Immature natural killer cell (primary cell): ENCODE results near the gene OR6K6. TPM values are rescaled to one million over a fixed set of nuclear protein-coding genes. Genes with fewer than 3 reads are reported as not detected.

ENCODE experiments used
- DNase-seq, 3 donors: peaks; one replicate each; pipeline ENCODE4 v3.0.0; 2022; ENCODE audit warnings: mixed read lengths in 1 of 3
- H3K27ac Mint-ChIP-seq, 6 donors: one replicate each; pipeline ENCODE4 v1.8.0; 2020; ENCODE audit warnings: mixed read lengths in 6 of 6, mild to moderate bottlenecking in 5 of 6, inconsistent platforms in 4 of 6, moderate library complexity in 3 of 6
- H3K27me3 Mint-ChIP-seq, 3 donors: one replicate each; pipeline ENCODE4 v1.8.0; 2020 to 2021; ENCODE audit warnings: low read depth in 3 of 3, mild to moderate bottlenecking in 3 of 3, mixed read lengths in 3 of 3, moderate library complexity in 3 of 3, inconsistent platforms in 1 of 3
- H3K36me3 Mint-ChIP-seq, 3 donors: one replicate each; pipeline ENCODE4 v1.8.0; 2020; ENCODE audit warnings: mixed read lengths in 3 of 3, inconsistent platforms in 2 of 3, mild to moderate bottlenecking in 2 of 3
- H3K4me1 Mint-ChIP-seq, 2 donors: one replicate each; pipeline ENCODE4 v1.8.0; 2020; ENCODE audit warnings: inconsistent platforms in 2 of 2, mild to moderate bottlenecking in 2 of 2, mixed read lengths in 2 of 2, moderate library complexity in 1 of 2
- H3K4me3 Mint-ChIP-seq, 5 donors: one replicate each; pipeline ENCODE4 v1.8.0; 2020; ENCODE audit warnings: mild to moderate bottlenecking in 5 of 5, mixed read lengths in 5 of 5, inconsistent platforms in 3 of 5, moderate library complexity in 3 of 5
- H3K9me3 Mint-ChIP-seq, 6 donors: one replicate each; pipeline ENCODE4 v1.8.0; 2020; ENCODE audit warnings: mild to moderate bottlenecking in 6 of 6, mixed read lengths in 6 of 6, inconsistent platforms in 4 of 6, moderate library complexity in 3 of 6
- polyA plus RNA-seq, 3 donors: library from polyadenylated mRNA; unstranded; fragments of 300-500 nt; fragmentation: Illumina TruSeq; gene quantifications; one replicate each; pipeline ENCODE4 v1.2.3, GENCODE V29; 2021

The OR6K6 gene
- polyA plus RNA-seq, 3 donors from 2014 or later: not detected

- DNase-seq: no peak
- Mint-ChIP-seq H3K36me3 (no peaks in the 10 kb centered on the region), H3K27me3 (peaks cover 2 to 8% (median 3%) of the 10 kb centered on the region in 3 donors), H3K4me1 (no peaks in the 10 kb centered on the region), H3K27ac (no peak overlapping the region), H3K4me3 (no peak overlapping the region), H3K9me3 (no peaks in the 10 kb centered on the region)
Measured at GRCh38 chr1:158752155-158752712, 2.3 kb upstream of the OR6K6 start.

DNA sequence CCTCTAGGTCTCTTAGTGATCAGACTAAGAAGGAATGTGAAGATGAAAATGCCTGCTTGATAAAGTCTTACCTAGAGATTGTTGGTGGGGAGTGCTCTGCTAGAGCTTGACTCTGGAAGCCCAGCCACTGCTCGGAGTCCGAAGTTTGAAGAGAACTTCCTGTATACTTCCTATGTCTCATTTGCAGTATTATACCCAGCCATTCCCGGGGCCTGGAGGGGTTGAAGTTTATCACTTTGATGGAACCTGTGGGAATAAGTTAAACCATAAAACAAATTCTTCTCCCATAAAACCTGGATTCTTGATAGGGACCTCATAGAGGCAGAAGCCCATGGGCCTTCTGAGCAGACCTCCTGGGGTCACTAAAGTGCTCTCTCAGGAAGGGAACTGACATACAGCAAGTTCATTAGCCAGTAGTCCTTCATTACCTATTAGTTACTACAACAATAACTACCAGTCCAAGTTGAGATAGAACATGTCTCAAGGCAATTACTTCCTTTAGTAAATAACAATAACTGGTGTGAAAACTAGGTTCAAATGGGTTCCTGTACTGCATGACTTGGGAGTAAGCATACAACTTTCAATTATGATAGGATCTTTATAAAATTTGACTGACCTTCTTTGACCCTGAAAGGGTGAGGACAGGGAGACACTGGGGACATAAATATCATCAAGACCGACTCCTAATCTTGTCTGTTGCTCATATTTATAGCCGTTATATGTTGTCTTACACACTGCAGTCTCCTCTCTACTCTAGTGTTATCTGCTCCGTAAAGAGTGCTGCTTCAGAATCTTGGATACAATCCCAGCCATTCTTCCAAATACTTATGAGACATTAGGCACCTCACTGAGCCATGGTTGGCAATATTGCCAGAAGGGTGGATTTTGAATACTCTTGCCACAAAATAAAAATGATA is 17.7 kb downstream of the OR6K6 start, which contains the start of gene OR6N1:
OR6N1 (minus strand) TSS at position 246 of the 917 bp plus-strand sequence. CDS start 5,513 bp downstream, outside the sequence.
- Mint-ChIP-seq H3K27me3 (peaks cover 0 to 5% (median 4%) of the 10 kb centered on the region in 3 donors), H3K4me3 (no peak within 1 kb of the TSS), H3K9me3 (peaks cover 0 to 3% (median 0%) of the 10 kb centered on the region in 6 donors), H3K4me1 (no peaks in the 10 kb centered on the region), H3K36me3 (peaks cover 0 to 4% (median 0%) of the 10 kb centered on the region in 3 donors), H3K27ac (no peak within 1 kb of the TSS)
- no peak for DNase-seq

- no peak for DNase-seq
- Mint-ChIP-seq H3K27ac (no peak within 1 kb of the TSS), H3K36me3 (no peaks in the 10 kb centered on the region), H3K4me1 (peaks cover 12 to 18% of the 10 kb centered on the region in 2 donors), H3K4me3 (no peak within 1 kb of the TSS), H3K9me3 (peaks cover 0 to 2% (median 0%) of the 10 kb centered on the region in 6 donors), H3K27me3 (peaks cover 0 to 8% (median 2%) of the 10 kb centered on the region in 3 donors)
Measured at GRCh38 chr1:158781104-158781503, 26.6 kb downstream of the OR6K6 start, which contains the start of gene OR6N2. Gene OR6N2 (minus strand): TSS chr1:158781204. CDS start chr1:158777635, 3,569 bp downstream.

GRCh38 chr1:158793604-158794003 is 39.1 kb downstream of the OR6K6 start:
- Mint-ChIP-seq H3K27me3 (peaks cover 0 to 9% (median 2%) of the 10 kb centered on the region in 3 donors), H3K4me1 (peaks cover 0 to 3% of the 10 kb centered on the region in 2 donors), H3K9me3 (peaks cover 0 to 1% (median 0%) of the 10 kb centered on the region in 6 donors), H3K36me3 (no peaks in the 10 kb centered on the region), H3K4me3 (no peak overlapping the region), H3K27ac (peak overlapping the region in 1 of 6 donors; percentile 29)
- peak; percentile 22 to 48 (median 33) for DNase-seq

GRCh38 chr1:158794247-158794646 is 39.7 kb downstream of the OR6K6 start:
- no peaks in the 10 kb centered on the region for H3K9me3 Mint-ChIP-seq
- H3K4me3 Mint-ChIP-seq: no peak overlapping the region
- no peaks in the 10 kb centered on the region for H3K36me3 Mint-ChIP-seq
- peaks cover 0 to 9% (median 2%) of the 10 kb centered on the region in 3 donors for H3K27me3 Mint-ChIP-seq
- DNase-seq: no peak
- no peak overlapping the region for H3K27ac Mint-ChIP-seq
- peaks cover 0 to 3% of the 10 kb centered on the region in 2 donors for H3K4me1 Mint-ChIP-seq

DNA sequence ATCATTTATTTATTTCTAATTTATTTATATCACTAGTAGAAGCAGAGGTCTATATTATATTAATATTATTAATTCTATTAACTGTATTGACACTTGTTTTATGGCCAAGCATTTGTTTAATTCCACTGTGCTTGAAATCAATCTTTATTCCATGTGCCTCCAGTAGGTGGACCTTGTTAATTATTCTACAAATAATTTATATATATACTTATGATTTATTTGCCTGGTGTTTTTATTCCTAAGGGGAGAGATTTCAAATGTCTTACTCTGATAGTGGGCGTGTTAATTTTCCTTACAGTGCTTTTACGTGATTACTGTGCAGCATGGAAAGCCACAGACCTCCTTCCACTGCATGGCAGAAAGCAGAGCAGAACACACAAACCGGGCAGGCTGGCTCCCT is 44.0 kb downstream of the OR6K6 start:
- Mint-ChIP-seq H3K4me1 (peaks cover 0 to 3% of the 10 kb centered on the region in 2 donors), H3K4me3 (no peak overlapping the region), H3K9me3 (no peaks in the 10 kb centered on the region), H3K36me3 (peaks cover 0 to 6% (median 0%) of the 10 kb centered on the region in 3 donors), H3K27me3 (peaks cover 0 to 6% (median 0%) of the 10 kb centered on the region in 3 donors), H3K27ac (no peak overlapping the region)
- DNase-seq: no peak

GRCh38 chr1:158799689-158800088 is 45.2 kb downstream of the OR6K6 start:
- peaks cover 0 to 2% (median 0%) of the 10 kb centered on the region in 3 donors for H3K27me3 Mint-ChIP-seq
- H3K36me3 Mint-ChIP-seq: peaks cover 0 to 6% (median 0%) of the 10 kb centered on the region in 3 donors
- no peak overlapping the region for H3K4me3 Mint-ChIP-seq
- no peaks in the 10 kb centered on the region for H3K4me1 Mint-ChIP-seq
- H3K9me3 Mint-ChIP-seq: no peaks in the 10 kb centered on the region
- H3K27ac Mint-ChIP-seq: no peak overlapping the region
- DNase-seq: no peak

GRCh38 chr1:158800526-158800925 is 46.0 kb downstream of the OR6K6 start:
- H3K4me3 Mint-ChIP-seq: no peak overlapping the region
- no peaks in the 10 kb centered on the region for H3K9me3 Mint-ChIP-seq
- peaks cover 0 to 6% (median 0%) of the 10 kb centered on the region in 3 donors for H3K36me3 Mint-ChIP-seq

DNA sequence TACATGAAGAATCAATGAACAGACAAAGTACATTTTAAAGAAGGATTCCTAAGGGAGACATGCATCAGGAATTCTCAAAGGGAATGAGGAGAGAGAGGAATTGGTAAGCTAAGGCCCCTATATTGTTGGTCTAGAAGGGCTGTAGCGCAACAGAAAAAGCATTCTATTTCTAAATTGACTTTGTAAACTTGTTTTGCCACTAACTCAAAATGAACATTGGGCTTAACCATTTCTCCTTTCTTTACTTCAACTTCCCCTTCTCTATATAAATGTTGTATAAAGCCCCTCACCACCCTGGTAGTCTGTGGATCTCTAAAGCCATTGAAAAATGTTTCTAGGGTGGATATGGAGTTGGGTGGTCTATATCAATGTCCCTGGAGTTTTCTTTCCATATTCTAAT is 46.9 kb downstream of the OR6K6 start:
- Mint-ChIP-seq H3K27me3 (no peaks in the 10 kb centered on the region), H3K4me3 (no peak overlapping the region), H3K4me1 (no peaks in the 10 kb centered on the region), H3K36me3 (peaks cover 0 to 6% (median 0%) of the 10 kb centered on the region in 3 donors), H3K9me3 (no peaks in the 10 kb centered on the region), H3K27ac (no peak overlapping the region)
- DNase-seq: no peak

More at GRCh38 chr1:158800526-158800925, 46.0 kb downstream of the OR6K6 start:
- no peaks in the 10 kb centered on the region for H3K4me1 Mint-ChIP-seq
- H3K27ac Mint-ChIP-seq: no peak overlapping the region
- H3K27me3 Mint-ChIP-seq: no peaks in the 10 kb centered on the region
- DNase-seq: no peak

GRCh38 chr1:158803678-158804077 is 49.2 kb downstream of the OR6K6 start:
- Mint-ChIP-seq H3K27me3 (no peaks in the 10 kb centered on the region), H3K36me3 (peaks cover 0 to 6% (median 0%) of the 10 kb centered on the region in 3 donors), H3K4me1 (no peaks in the 10 kb centered on the region), H3K27ac (no peak overlapping the region), H3K9me3 (no peaks in the 10 kb centered on the region), H3K4me3 (no peak overlapping the region)
- no peak for DNase-seq

Other genes starting within 250 kb of the OR6K6 start
- gene OR6Y1, start 200.3 kb upstream of the OR6K6 start, polyA plus RNA-seq: not detected
- not detected for gene OR6P1, start 184.1 kb upstream of the OR6K6 start, polyA plus RNA-seq
- gene OR10X1, start 174.8 kb upstream of the OR6K6 start, polyA plus RNA-seq: not detected
- gene OR10Z1, start 149.5 kb upstream of the OR6K6 start, polyA plus RNA-seq: not detected
- not detected for gene SPTA1, start 68.0 kb upstream of the OR6K6 start, polyA plus RNA-seq
- not detected for gene OR6K2, start 54.1 kb upstream of the OR6K6 start, polyA plus RNA-seq
- gene OR6K3, start 34.0 kb upstream of the OR6K6 start, polyA plus RNA-seq: not detected
- gene OR6N1, start 17.5 kb downstream of the OR6K6 start, polyA plus RNA-seq: not detected
- not detected for gene OR6N2, start 26.5 kb downstream of the OR6K6 start, polyA plus RNA-seq
- 10 to 100 TPM in 1 of 3 donors, 1 to 10 TPM in 2; 2.8 to 16.3 (median 8.8) TPM for gene MNDA, start 76.6 kb downstream of the OR6K6 start, polyA plus RNA-seq
- 100 to 1,000 TPM; 141 to 290 (median 150) TPM for gene PYHIN1, start 176.8 kb downstream of the OR6K6 start, polyA plus RNA-seq